Heart left ventricle (tissue), 13 donors: ENCODE results near the gene ERFL.

Experiments used
- CTCF ChIP-seq, 12 donors: fragments of 200-600 bp; sonication (generic) in 4 of 12; IDR thresholded peaks; one replicate each; pipeline versions ENCODE4 v1.5.0 to v1.8.0; 2018 to 2022; ENCODE audit warnings: antibody characterized with exemption in 12 of 12, mild to moderate bottlenecking in 5 of 12
- POLR2A ChIP-seq, 2 donors: fragments of 450-650 bp; IDR thresholded peaks; one replicate each; pipeline ENCODE4 v1.6.1; 2017; ENCODE audit warnings: antibody characterized with exemption in 2 of 2, mild to moderate bottlenecking in 2 of 2, moderate library complexity in 2 of 2
- donor health status: ischemic (EF 13 %, LVEDD 7.1; RV severe dilation, severe dysfunction).
- donor health status: DM: no; HTN: yes; CAD: no.
- donor health status: DM: no; HTN: no; CAD: no.
- donor health status: ischemic (EF 25% LVEDD 6.9; RV normal size, moderate dysfunction).
- donor health status: ischemic (EF 25% LVEDD 5.7; RV mildly dilated, moderate dysfunction).
- donor health status: ischemic (EF 35%, LVEDD 5.7; RV mildly dilated, moderate dysfunction).
- donor health status: nonischemic (EF 11% LVEDD 7.7; RV severe dilation, severe dysfunction).
- donor health status: DM: yes; HTN: yes; CAD: no.
- donor health status: PGD.
- donor health status: ischemic (EF 29% LVEDD 5.4; RV normal size, mild dysfunction).
- donor health status: nonischemic (EF 23%, LVEDD 6.1; RV moderate dilation, normal function).

DNA sequence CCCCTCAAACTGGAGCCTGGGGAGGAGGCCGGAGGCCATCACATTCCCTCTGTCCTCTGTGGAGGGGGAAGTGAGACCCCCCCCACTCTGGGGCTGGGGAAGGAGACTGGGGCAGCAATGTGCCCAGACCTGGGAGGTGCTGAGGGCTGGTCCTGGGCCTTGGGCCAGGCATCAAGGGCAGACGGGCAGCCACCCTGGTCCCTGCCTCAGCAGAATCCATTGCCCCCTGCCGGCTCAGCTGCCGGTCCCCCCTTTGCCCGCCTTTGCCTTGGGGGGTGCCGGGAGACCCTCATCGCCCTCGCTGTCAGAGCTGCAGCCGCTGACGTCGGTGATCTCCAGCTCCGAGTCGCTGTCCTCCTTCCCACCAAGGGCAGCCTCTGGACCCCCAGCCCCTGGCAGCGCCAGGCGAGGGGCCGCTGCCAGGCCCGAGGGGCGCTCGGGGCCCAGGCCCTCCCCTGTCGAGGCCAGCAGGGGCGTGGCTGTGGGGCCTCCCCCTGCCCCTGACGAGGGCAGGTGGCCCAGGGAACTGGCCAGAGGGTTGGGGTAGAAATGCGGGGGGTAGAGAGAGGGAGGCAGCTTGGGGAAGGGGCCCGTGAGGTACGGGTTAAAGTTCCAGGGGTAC is 20.1 kb downstream of the ERFL start:
- TF ChIP-seq CTCF (IDR thresholded peaks at IDR 0.05) (no peak), POLR2A (IDR thresholded peaks at IDR 0.05) (no peak)
